ENCODE results near the gene BMP6.

GRCh38 chr6:7912024-7912423 lies 186.1 kb downstream of the BMP6 start:
- TF ChIP-seq CTCF (conservative IDR thresholded peaks at IDR 0.05; ENCODE audit: low read depth in 2 of 2) = no peak
- TF ChIP-seq EZH2 (IDR thresholded peaks at IDR 0.05; ENCODE audit: low read depth, unreplicated experiment) = no peak
- no peak for TF ChIP-seq REST (IDR thresholded peaks at IDR 0.05; ENCODE audit: unreplicated experiment)
- no peak for TF ChIP-seq EZH2phosphoT487 (IDR thresholded peaks at IDR 0.05; ENCODE audit: unreplicated experiment)
- no peak for TF ChIP-seq POLR2AphosphoS5 (IDR thresholded peaks at IDR 0.05; ENCODE audit: low read depth)
- no peak for TF ChIP-seq CREB1 (CRISPR knock-in tag; IDR thresholded peaks at IDR 0.05; ENCODE audit: low read depth)
- TF ChIP-seq ETS1 (IDR thresholded peaks at IDR 0.05) = no peak
- no peak for TF ChIP-seq JUNB (IDR thresholded peaks at IDR 0.05; ENCODE audit: unreplicated experiment)
